Erythroblast (primary cell): ENCODE results near the gene PAX6.

Source experiments
- GATA1 ChIP-seq: IDR thresholded peaks from 2 replicates; pipeline ENCODE4 v1.6.1; 2011; ENCODE audit warnings: low read depth, mild to moderate bottlenecking, control low read depth, low read length, moderate library complexity
- POLR2A ChIP-seq: IDR thresholded peaks from 2 replicates; pipeline ENCODE4 v1.6.1; 2011; ENCODE audit warnings: mild to moderate bottlenecking, low read length

DNA sequence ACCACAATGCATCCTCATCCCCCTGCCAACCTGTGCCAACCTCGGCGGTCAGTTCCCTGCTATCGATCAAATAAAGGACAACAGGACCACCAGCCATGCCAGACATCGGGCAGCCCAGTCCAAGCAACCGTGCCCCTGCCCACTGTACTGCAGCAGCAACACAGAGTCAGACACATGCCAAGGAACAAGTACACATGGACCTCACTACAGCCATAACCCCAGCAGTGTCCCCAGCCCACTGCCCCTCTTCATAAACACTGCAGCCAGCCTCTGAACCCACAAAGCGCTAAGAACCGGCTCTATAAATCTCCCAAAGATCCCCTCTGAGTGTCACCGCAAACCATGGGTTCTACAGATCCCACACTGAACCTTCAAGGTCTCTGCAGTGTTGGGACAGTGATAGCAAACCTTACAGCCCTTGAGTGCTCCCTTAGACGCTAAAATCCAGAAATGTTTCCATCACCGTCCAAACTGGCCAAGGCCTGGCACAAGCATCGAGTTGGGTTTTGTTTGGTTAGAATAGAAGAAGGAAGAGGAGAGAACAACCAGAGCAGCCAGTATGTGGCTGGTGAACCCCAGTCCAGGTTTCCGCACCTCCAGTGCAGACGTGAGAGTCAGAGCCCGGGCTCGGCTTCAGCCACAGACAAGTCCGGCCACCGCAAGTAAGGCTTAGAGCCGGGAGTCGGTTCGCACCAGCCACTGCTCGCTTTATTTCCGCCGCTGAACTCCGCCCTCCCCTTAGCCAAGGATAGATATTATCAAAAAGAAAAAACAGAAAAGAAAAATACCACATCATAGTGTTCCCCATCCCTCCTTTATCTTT lies 7.9 kb downstream of the PAX6 start:
- TF ChIP-seq POLR2A (no peak), GATA1 (no peak)
